CD8-positive, alpha-beta memory T cell (primary cell): ENCODE data around the gene PLCG2. TPM values are rescaled to one million over a fixed set of nuclear protein-coding genes. Genes with fewer than 3 reads are reported as not detected.

ENCODE experiments used
- CTCF ChIA-PET: fragments of 350-600 bp; sonication (Branson Sonifier 250); formaldehyde crosslinking; loops from one replicate; lab custom pipeline; 2021; ENCODE audit warnings: antibody characterized with exemption; lab: Charles Lee
- POLR2A ChIA-PET: fragments of 350-600 bp; sonication (Branson Sonifier 250); formaldehyde crosslinking; loops from one replicate; lab custom pipeline; 2021; ENCODE audit warnings: antibody characterized with exemption; lab: Charles Lee
- DNase-seq, 5 donors: peaks; one replicate each; pipeline versions ENCODE4 v3.0.0 to v3.0.0-alpha.2; 2020 to 2022; ENCODE audit warnings: mixed read lengths in 1 of 5
- H3K27ac ChIP-seq: one replicate; pipeline ENCODE4 v1.7.0; 2013; ENCODE audit warnings: low read depth, mild to moderate bottlenecking, low read length, moderate library complexity
- H3K27me3 ChIP-seq: 2 replicates; pipeline ENCODE4 v1.7.0; 2013; ENCODE audit warnings: low read length, mild to moderate bottlenecking; ENCODE audit not compliant: insufficient read depth, poor library complexity, severe bottlenecking
- H3K36me3 ChIP-seq: 2 replicates; pipeline ENCODE4 v1.7.0; 2013; ENCODE audit warnings: mild to moderate bottlenecking, low read length, moderate library complexity; ENCODE audit not compliant: insufficient read depth
- H3K4me1 ChIP-seq: 2 replicates; pipeline ENCODE4 v1.7.0; 2013; ENCODE audit warnings: mild to moderate bottlenecking, low read length, moderate library complexity; ENCODE audit not compliant: insufficient read depth
- H3K4me3 ChIP-seq: 2 replicates; pipeline ENCODE4 v1.7.0; 2013; ENCODE audit warnings: mild to moderate bottlenecking, low read length
- H3K9me3 ChIP-seq: 2 replicates; pipeline ENCODE4 v1.7.0; 2013; ENCODE audit warnings: mild to moderate bottlenecking, low read length
- H3K27ac Mint-ChIP-seq, 8 donors: one replicate each; pipeline ENCODE4 v1.8.0; 2020 to 2021; ENCODE audit warnings: mixed read lengths in 8 of 8, mild to moderate bottlenecking in 6 of 8, inconsistent platforms in 3 of 8, moderate library complexity in 3 of 8
- H3K27me3 Mint-ChIP-seq, 2 donors: one replicate each; pipeline ENCODE4 v1.8.0; 2020 to 2021; ENCODE audit warnings: mixed read lengths in 2 of 2, mild to moderate bottlenecking in 1 of 2, moderate library complexity in 1 of 2
- H3K36me3 Mint-ChIP-seq, 3 donors: one replicate each; pipeline ENCODE4 v1.8.0; 2020 to 2021; ENCODE audit warnings: mixed read lengths in 3 of 3, inconsistent platforms in 1 of 3, mild to moderate bottlenecking in 1 of 3
- H3K4me1 Mint-ChIP-seq, 3 donors: one replicate each; pipeline ENCODE4 v1.8.0; 2020 to 2021; ENCODE audit warnings: mixed read lengths in 3 of 3, inconsistent platforms in 1 of 3, mild to moderate bottlenecking in 1 of 3
- H3K4me3 Mint-ChIP-seq, 7 donors: one replicate each; pipeline ENCODE4 v1.8.0; 2020 to 2021; ENCODE audit warnings: mixed read lengths in 7 of 7, mild to moderate bottlenecking in 6 of 7, moderate library complexity in 4 of 7, inconsistent platforms in 2 of 7
- H3K9me3 Mint-ChIP-seq, 5 donors: one replicate each; pipeline ENCODE4 v1.8.0; 2020 to 2022; ENCODE audit warnings: mixed read lengths in 5 of 5, mild to moderate bottlenecking in 3 of 5, moderate library complexity in 2 of 5, inconsistent platforms in 1 of 5
- polyA plus RNA-seq: library from polyadenylated mRNA; unstranded; fragments of 300-500 nt; fragmentation: Illumina TruSeq; gene quantifications from one replicate; pipeline ENCODE4 v1.2.3, GENCODE V29; 2021
- total RNA-seq, 2 experiments: library from RNA; stranded (reverse); gene quantifications; one replicate each; pipeline ENCODE4 v1.2.3, GENCODE V29; 2021

The PLCG2 gene
- total and polyA plus RNA-seq, 3 experiments from 2014 or later, result 5.4 to 16.2 (median 14.2) TPM

DNA sequence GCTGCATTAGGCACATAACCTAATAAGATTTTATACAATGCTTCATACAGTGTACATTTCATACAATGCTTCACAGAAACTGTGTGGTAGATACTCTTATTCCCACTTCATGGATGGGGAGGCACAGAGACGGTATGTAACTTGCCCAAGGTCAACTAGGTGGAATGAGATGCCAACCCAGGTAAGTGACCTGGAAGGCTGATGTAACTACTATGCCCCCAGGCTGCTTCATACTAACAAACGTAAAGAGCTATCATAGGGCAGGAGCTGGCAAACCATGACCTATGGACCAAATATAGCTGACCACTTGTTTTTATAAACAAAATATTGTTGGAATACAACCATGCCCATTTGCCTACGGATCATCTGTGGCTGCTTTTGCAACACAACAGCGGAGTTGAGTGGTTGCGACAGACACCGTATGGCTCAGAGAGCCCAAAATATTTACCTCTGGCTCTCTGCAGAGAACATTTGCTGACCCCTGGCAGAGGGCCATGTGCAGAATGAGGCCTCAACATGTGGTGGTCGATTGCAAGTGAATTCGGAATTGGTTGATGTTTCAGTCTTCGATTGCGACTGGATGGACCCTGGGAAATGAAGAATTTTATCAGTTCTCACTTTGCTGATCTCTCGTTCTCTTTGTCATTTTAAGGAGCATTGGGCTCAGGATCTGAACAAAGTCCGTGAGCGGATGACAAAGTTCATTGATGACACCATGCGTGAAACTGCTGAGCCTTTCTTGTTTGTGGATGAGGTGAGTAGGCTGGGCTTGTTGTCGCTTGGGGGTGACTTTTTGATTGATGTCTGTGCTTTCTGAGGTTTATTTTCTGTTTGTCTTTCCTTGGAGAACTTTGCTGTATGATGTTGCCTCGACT is 109.7 kb downstream of the PLCG2 start:
- Mint-ChIP-seq H3K4me3 (peak overlapping the region in 1 of 7 donors; percentile 51), H3K9me3 (no peaks in the 10 kb centered on the region), H3K27ac (no peak overlapping the region), H3K4me1 (peaks cover 0 to 1% (median 0%) of the 10 kb centered on the region in 3 donors), H3K36me3 (peaks cover 0 to 25% (median 7%) of the 10 kb centered on the region in 3 donors), H3K27me3 (no peaks in the 10 kb centered on the region)
- POLR2A ChIA-PET, result no interaction called here
- Histone ChIP-seq H3K4me1 (no peaks in the 10 kb centered on the region), H3K36me3 (no peaks in the 10 kb centered on the region), H3K27ac (no peak overlapping the region), H3K4me3 (no peak overlapping the region), H3K9me3 (no peaks in the 10 kb centered on the region), H3K27me3 (no peaks in the 10 kb centered on the region)
- DNase-seq, result no peak
- CTCF ChIA-PET, result interaction anchor here (0.7 to 5.1 kb wide), 6 partner anchors 9 to 342 kb away, joined by 3 to 23 read pairs (median 4); no protein-coding TSS in a partner anchor

DNA sequence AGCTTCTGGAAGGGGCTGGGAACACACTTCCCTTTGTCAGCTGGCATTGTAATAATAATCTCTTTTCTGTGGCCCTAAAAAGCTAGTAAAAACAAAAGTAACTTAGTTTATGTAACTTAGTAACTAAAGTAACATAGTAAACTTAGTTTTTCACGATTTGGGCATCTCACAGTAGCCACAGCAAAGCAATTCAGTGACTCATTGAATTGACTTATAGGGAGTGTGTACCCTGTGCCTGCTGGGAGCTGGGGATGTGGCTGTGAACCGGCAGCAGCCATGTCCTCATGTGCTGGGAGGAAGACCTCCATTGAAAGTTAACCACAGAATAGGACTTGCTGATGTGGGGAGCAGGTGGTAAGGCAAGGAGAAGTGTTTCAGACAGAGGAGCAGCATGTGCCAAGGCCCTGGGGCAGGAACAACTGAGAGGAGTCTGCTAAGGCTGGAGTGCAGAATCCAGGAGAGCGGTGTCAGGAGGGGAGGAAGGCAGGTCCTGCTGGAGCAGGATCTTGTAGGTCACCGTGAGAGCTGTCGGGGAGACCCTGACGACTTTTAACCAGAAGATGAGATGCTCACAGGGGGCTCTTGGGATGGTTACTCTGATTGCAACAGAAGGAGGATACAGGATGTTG is 112.8 kb downstream of the PLCG2 start:
- H3K36me3 ChIP-seq, result no peaks in the 10 kb centered on the region

DNA sequence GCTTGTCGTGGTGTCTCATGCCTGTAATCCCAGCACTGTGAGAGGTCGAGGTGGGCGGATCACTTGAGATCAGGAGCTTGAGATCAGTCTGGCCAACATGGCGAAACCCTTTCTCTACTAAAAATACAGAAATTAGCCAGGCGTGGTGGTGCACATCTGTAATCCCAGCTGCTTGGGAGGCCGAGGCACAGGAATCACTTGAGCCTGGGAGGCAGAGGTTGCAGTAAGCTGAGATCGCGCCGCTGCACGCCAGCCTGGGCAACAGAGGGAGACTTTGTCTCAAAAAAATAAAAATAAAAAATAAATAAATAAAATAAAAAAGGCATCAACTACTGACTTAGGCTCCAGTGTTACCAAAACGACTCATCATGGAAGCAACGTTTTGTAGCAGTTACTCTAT is 115.5 kb downstream of the PLCG2 start:
- peaks cover 0 to 57% (median 3%) of the 10 kb centered on the region in 3 donors for H3K36me3 Mint-ChIP-seq

More for the DNA sequence above, 112.8 kb downstream of the PLCG2 start:
- Mint-ChIP-seq H3K4me3 (no peak overlapping the region), H3K27me3 (no peaks in the 10 kb centered on the region), H3K4me1 (peaks cover 0 to 1% (median 0%) of the 10 kb centered on the region in 3 donors), H3K9me3 (no peaks in the 10 kb centered on the region), H3K27ac (peak overlapping the region in 1 of 8 donors; percentile 56), H3K36me3 (peaks cover 0 to 40% (median 5%) of the 10 kb centered on the region in 3 donors)
- Histone ChIP-seq H3K27ac (no peak overlapping the region), H3K27me3 (no peaks in the 10 kb centered on the region), H3K4me1 (no peaks in the 10 kb centered on the region), H3K4me3 (no peak overlapping the region), H3K9me3 (no peaks in the 10 kb centered on the region)
- no peak for DNase-seq
- POLR2A ChIA-PET, result no interaction called here
- CTCF ChIA-PET, result interaction anchor here (1.1 kb wide), 1 partner anchor 10 kb away, joined by 3 read pairs; no protein-coding TSS in a partner anchor

DNA sequence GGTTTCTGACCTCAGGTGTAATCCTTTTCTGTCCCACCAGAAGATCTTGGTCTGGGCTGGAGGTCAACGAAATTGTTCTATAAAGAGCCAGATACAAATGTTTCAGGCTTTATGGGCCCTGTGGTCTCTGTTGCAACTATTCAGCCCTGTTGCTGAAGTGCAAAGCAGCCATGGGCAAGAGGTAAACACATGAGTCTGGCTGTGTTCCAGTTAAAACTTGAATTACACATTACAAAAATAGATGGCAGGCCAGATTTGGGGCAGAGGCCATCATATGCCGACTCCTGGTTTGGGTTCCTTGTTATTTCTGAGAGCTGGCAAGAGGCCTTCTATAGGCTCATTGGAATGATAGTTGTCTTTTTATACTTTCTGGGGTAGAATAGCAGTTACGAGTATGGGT is 117.8 kb downstream of the PLCG2 start:
- no peak for DNase-seq
- Histone ChIP-seq H3K4me1 (no peaks in the 10 kb centered on the region), H3K9me3 (no peaks in the 10 kb centered on the region), H3K36me3 (no peaks in the 10 kb centered on the region), H3K4me3 (no peak overlapping the region), H3K27ac (no peak overlapping the region), H3K27me3 (no peaks in the 10 kb centered on the region)
- no peaks in the 10 kb centered on the region for H3K9me3 Mint-ChIP-seq
- CTCF ChIA-PET, result interaction anchor here (1.4 kb wide), 1 partner anchor 22 kb away, joined by 3 read pairs; no protein-coding TSS in a partner anchor
- no peak overlapping the region for H3K27ac Mint-ChIP-seq
- no peak overlapping the region for H3K4me3 Mint-ChIP-seq
- H3K4me1 Mint-ChIP-seq, result peaks cover 0 to 1% (median 0%) of the 10 kb centered on the region in 3 donors
- POLR2A ChIA-PET, result no interaction called here
- no peaks in the 10 kb centered on the region for H3K27me3 Mint-ChIP-seq
- H3K36me3 Mint-ChIP-seq, result peaks cover 0 to 66% (median 1%) of the 10 kb centered on the region in 3 donors

More for the DNA sequence above, 115.5 kb downstream of the PLCG2 start:
- H3K27me3 ChIP-seq, result no peaks in the 10 kb centered on the region
- no peak for DNase-seq
- peaks cover 0 to 1% (median 0%) of the 10 kb centered on the region in 3 donors for H3K4me1 Mint-ChIP-seq
- H3K9me3 ChIP-seq, result no peaks in the 10 kb centered on the region
- no peak overlapping the region for H3K4me3 ChIP-seq
- ChIA-PET POLR2A (no interaction called here), CTCF (interaction anchor here (1.2 to 2.0 kb wide), 2 partner anchors 165 to 336 kb away, joined by 3 to 6 read pairs; no protein-coding TSS in a partner anchor)
- H3K27ac Mint-ChIP-seq, result no peak overlapping the region
- H3K27ac ChIP-seq, result no peak overlapping the region
- no peak overlapping the region for H3K4me3 Mint-ChIP-seq
- H3K27me3 Mint-ChIP-seq, result no peaks in the 10 kb centered on the region
- no peaks in the 10 kb centered on the region for H3K36me3 ChIP-seq
- H3K4me1 ChIP-seq, result no peaks in the 10 kb centered on the region
- H3K9me3 Mint-ChIP-seq, result no peaks in the 10 kb centered on the region

DNA sequence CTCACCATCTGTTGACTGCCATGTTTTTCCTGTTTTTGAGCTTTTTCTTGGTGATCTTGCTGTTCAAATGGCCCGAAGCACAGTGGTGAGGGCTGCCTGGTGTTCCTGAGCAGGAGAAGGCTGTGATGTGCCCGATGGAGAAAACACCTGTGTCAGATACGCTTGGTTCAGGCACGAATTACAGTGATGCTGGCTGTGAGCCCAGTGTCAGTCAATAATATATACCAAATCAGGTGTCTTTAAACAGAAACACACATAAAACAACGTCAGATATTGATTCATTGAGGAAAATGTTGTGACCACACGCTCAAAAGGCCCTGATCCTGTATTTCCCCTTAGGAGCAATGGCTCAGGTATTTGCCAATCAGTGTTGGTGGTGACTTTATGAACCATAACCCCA is 120.5 kb downstream of the PLCG2 start:
- ChIA-PET POLR2A (no interaction called here), CTCF (interaction anchor here (1.5 kb wide), 1 partner anchor 9 kb away, joined by 4 read pairs; no protein-coding TSS in a partner anchor)
- Histone ChIP-seq H3K36me3 (no peaks in the 10 kb centered on the region), H3K4me1 (no peaks in the 10 kb centered on the region), H3K9me3 (no peaks in the 10 kb centered on the region), H3K4me3 (no peak overlapping the region), H3K27me3 (no peaks in the 10 kb centered on the region), H3K27ac (no peak overlapping the region)
- Mint-ChIP-seq H3K27ac (no peak overlapping the region), H3K4me3 (no peak overlapping the region), H3K27me3 (no peaks in the 10 kb centered on the region), H3K36me3 (peaks cover 0 to 71% (median 7%) of the 10 kb centered on the region in 3 donors), H3K4me1 (no peaks in the 10 kb centered on the region), H3K9me3 (no peaks in the 10 kb centered on the region)
- DNase-seq, result no peak

DNA sequence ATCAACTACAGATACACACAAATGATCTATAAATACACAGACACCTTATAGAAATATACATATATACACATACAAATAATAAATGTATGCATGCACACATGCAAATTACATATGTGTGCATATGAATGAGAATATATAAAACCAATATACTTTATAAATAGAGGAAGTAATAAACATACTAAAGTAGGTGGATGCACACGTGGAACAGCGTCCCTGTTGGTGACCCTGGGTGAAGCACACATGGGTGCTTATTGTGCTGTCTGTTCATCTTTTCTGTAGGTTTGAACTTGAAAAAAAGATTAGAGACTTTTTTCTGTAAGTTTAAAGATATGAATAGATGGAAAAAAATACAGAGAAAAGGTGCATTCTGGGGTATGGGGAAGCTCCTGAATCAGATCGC is 120.9 kb downstream of the PLCG2 start:
- Mint-ChIP-seq H3K4me1 (no peaks in the 10 kb centered on the region), H3K27ac (no peak overlapping the region), H3K9me3 (no peaks in the 10 kb centered on the region), H3K36me3 (peaks cover 0 to 70% (median 8%) of the 10 kb centered on the region in 3 donors), H3K27me3 (no peaks in the 10 kb centered on the region), H3K4me3 (no peak overlapping the region)
- no peaks in the 10 kb centered on the region for H3K27me3 ChIP-seq
- no peaks in the 10 kb centered on the region for H3K4me1 ChIP-seq
- POLR2A ChIA-PET, result no interaction called here
- no peaks in the 10 kb centered on the region for H3K9me3 ChIP-seq
- no peak for DNase-seq
- no peak overlapping the region for H3K27ac ChIP-seq
- CTCF ChIA-PET, result interaction anchor here (1.5 kb wide), 1 partner anchor 10 kb away, joined by 4 read pairs; no protein-coding TSS in a partner anchor
- H3K36me3 ChIP-seq, result no peaks in the 10 kb centered on the region
- no peak overlapping the region for H3K4me3 ChIP-seq

DNA sequence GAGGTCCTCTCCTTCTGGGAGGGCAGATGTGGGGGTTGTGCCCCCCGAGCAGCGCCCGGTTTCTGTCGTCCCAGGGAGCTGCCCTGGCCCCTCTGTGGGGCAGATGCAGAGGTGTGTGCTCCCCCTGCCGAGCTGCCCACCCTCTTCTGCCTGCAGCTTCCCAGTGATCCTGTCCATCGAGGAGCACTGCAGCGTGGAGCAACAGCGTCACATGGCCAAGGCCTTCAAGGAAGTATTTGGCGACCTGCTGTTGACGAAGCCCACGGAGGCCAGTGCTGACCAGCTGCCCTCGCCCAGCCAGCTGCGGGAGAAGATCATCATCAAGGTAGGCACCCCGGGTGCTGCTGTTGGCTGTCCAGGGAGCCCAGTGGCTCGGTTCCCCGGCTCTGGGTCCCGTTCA is 121.4 kb downstream of the PLCG2 start:
- Histone ChIP-seq H3K9me3 (no peaks in the 10 kb centered on the region), H3K27me3 (no peaks in the 10 kb centered on the region), H3K4me1 (no peaks in the 10 kb centered on the region), H3K4me3 (no peak overlapping the region), H3K27ac (no peak overlapping the region), H3K36me3 (no peaks in the 10 kb centered on the region)
- POLR2A ChIA-PET, result no interaction called here
- no peak for DNase-seq
- Mint-ChIP-seq H3K27me3 (no peaks in the 10 kb centered on the region), H3K4me3 (no peak overlapping the region), H3K27ac (no peak overlapping the region), H3K4me1 (no peaks in the 10 kb centered on the region), H3K9me3 (no peaks in the 10 kb centered on the region), H3K36me3 (peaks cover 0 to 71% (median 8%) of the 10 kb centered on the region in 3 donors)
- CTCF ChIA-PET, result interaction anchor here (1.5 kb wide), 1 partner anchor 10 kb away, joined by 4 read pairs; no protein-coding TSS in a partner anchor
